ENCODE data around the gene RNF19B.

Gene RNF19B

DNA sequence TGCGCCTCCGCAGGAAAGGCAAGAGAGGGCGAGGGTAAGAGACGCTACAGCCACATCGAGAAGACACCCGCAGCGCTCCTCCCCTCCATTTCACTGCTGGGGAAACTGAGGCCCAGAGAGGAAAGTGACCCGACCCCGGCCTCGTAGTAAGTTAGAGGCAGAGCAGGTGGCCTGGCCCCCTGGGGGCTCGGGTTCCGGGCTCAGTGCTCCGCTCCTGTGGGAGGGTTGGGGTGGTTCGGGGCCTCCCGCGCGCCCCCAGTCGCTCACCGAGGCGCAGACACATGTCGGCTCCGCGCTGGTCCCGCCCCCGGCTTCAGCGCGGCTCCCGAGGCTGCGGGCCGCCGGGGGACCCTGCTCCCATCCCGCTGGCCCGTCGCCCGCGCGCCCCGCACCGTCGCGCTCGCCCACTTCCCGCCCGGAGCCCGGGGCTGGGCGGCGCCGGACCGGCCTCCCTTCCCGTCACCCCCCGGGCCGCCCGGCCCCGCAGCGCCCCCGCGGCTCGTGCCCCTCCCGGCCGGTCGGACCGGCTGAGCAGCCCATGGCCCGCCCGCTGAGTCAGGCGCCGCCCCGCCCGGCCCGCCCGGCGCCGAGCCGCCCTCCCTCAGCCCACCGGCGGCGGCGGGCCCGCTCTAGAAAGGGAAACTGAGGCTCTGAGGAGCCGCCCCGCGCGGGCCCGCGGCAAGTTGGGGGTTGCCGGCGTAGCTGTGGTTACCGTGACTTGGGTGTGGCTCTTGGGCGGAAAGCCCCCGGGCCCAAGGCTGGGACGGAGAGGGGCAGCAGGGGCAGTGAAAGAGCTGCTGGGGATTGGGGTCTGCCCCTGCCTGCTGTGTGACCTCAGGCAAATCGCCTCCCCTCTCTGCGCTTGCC is 63.4 kb downstream of the RNF19B start, which contains the start of gene TMEM54:
TSS of gene TMEM54 (minus strand) at position 434 of the 867 bp plus-strand sequence. CDS start at position 283, 151 bp downstream.
- no peak for DNase-seq

DNA sequence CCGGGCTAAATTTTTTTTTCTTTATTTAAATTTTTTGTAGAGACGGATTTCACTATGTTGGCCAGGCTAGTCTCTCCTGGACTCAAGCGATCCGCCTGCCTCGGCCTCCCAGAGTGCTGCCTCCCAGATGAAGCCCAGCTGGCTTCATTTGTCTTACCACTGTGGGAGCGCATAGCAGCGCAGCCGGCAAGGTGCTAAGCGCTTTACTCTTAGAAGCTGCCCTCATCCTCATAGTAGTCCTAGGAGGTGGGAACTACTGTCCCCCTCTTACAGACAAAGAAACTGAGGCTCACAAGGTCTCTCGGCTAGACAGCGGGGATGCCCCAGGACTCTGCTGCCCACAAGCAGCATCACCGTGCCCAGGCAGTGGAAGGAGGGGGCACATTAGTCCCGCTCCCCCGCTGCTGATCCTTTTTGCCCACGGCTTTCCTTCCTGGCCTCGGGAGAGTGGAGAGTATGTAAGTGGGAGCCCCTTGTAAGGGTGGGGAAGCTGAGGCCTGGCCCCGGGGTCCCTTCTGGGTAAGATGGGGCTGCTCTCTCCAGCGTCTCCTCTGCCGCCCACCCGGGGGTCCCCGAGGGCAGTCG is 64.1 kb downstream of the RNF19B start:
- no peak for DNase-seq

- DNase-seq = no peak
Measured at GRCh38 chr1:32899586-32900296, 64.9 kb downstream of the RNF19B start.

- DNase-seq = no peak
Measured at GRCh38 chr1:32898958-32899357, 65.7 kb downstream of the RNF19B start.

DNA sequence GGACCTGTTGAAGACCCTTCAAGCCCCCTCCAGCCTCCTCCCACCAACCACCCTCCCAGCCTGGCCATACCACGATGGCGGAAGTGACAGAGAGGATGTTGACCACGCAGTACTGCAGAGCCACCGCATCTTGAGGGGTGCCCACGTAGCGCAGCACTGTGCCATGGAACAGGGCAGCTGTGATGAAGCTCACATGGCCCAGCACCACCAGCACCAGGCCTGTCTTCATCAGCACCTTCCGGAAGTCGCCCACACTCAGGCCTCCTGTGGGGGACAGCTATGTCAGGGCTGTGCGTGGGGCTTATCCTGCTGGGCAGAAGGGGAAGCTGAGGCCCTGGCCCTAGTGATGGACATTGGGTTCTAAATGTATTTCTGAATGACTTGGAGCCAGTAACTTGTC is 66.6 kb downstream of the RNF19B start:
- no peak for DNase-seq

DNA sequence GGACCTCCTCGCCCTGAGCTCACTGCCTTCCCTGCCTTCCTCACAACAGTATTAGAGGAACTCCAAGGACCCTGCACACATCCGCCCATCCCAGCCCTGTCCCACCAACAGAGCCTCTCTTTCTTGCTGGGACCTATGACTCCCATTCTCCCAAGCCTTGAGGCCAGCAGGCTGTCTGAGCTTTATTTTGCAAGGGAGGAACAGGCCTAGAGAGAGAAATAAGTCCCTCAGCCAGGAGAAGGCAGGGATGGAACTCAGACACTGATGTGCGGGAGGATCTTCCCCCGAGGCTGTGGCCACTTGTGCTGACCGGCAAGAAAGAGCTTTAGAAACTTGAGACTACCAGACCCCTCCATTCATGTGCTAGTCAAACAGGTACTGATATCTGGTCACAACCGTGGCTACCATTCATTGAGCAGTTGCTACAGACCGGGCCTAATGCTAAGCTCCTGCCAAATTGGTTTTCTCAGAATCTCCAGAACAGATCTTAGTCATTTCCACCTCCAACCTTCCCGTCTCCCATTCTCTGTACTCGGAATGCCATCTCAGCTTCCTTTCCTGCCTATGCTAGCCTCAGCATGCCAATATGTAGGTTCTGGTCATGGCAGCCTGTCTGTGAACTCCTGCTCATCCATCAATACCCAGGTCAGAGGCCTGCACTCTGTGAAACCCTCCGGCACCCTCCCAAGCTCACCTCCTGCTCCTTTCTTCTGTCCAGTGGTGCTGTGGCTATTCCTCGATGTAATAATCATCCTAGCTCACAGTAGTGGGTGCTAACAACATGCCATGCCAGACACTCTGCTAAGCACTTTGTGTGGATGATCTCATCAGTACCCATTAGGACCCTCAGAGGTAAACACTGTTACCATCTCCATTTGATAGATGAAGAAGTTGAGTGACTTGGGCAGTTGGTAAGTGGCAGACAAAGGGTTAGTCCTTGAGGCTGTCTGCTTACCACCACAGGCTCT is 67.2 kb downstream of the RNF19B start:
- no peak for DNase-seq

DNA sequence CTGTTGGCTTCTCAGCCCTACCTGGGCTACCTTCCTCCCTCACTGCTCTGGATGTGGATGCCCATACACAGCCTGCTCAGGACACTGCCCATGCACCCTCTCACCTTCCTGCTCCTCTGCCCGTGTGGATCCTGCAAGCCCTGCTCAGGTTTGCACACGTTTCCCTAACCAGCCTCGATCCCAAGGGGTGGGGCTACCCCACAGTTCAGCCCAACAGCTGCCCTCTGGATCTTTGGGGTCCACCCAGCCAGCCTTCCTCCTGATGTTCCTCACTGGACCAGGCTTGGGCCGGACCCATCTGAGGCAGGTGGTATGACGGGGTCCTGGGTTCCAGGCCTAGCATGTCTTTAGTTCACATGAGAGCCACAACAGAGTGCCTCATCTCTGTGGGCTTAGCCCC is 68.2 kb downstream of the RNF19B start:
- no peak for DNase-seq

DNA sequence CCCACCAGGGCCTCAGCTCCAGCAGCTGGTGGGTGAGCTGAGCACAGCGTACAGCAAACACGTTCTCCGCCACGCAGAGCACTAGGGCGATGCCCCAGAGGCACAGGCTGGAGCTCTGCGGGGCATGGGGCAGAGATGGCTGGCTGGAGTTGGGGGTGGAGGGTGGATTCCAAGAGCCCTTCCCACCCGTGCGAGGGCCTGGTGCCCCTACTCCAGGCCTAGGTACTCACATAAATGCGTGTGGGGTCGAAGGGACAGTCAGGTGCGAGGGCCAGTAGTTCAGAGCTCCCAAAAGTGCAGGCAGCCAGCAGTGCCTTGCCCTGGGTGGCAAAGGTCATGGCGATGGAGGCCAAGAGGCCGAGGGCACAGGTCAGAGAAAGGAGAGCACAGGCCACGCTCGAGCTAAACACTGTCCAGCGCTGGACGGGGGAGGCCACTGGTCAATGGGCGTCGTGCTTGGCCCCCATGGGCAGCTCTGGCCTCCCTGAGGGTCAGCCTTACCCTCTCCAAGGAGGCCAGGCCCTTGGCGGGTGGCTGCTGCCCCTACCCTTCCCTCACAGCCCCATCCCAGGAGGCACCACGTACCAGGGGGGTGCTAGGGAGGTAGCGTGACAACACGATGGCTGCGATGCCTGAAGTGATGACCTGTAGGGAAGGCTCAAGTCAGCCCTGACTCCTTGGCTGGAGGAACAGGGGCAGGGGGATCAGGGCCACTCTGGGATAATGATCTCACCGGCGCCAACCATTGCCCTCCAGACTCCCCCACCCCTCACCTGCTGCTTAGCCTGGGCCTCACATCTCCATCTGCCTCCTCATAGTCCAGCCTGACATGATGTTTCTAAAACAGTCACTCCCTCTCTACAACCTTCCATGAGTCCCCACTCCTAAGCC is 69.0 kb downstream of the RNF19B start:
- no peak for DNase-seq

GRCh38 chr1:32894681-32895080 is 69.9 kb downstream of the RNF19B start:
- no peak for DNase-seq

DNA sequence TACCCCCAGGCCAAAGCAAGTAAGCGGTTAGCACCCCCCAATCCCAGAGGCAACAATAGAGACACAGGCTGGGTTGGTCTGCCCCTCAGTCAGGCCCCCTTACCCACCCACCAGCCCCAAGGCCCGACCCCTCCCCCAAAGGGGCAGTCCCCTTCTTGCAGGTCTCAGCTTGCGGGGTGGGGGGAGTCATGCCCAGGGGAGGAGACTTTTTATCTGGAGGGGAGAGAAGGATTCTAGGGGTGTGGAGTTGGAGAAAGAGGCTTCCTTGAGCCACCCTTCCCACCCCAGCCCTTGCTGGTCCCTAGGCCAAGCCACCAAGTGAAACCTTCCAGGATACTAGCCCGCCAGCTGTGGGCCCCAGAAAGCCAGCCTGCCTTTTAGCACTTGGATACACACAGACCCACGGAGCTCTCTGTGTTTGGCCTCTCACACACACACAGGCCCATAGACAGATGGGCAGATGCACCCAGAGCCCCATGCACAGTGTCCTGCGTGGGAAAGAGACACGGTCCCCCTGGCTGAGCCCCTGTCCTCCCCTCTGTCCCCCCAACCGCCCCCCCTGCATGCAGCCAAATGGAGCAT is 70.5 kb downstream of the RNF19B start:
- DNase-seq = no peak

- DNase-seq = no peak
Measured at GRCh38 chr1:32893198-32894018, 71.2 kb downstream of the RNF19B start.

DNA sequence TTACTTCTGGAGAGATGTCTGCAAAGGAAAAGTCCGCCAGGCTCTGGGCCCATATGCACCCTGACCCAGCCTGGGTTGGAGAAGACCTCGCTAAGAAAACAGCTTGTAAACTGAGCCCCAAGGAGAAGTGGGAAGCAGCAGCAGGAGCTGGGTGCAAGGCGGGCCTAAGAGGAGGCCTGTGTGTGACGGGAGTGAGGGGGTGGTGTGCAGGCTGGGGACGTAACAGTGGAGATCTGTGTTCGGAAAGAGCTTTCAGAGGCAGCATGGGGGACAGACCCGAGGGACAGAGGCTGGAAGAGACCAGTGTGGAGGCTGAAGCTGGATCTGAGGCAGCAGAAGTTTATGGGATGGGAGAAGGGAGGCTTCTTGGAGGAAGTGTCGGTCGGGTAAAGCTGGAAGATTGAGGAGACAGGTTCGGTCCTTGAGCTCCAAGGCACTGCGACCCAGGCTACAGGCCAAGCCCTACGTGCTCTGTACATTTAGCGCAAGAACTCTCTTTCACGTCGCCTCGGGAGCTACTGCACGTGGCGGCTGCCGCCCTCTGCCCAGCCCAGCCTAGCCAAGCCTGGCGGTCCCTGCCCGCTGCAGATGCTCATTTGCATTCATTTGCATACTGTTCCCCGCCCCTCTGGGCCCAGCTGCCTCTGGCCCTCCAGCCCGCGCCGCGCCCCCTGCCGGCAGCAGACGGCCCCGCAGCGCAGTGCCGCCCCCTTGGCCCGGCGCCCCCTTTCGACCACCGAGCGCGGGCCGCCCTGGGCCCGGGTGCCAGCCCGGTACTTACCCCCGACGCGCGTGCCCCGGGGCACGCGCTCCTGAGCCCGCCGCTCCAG is 72.0 kb downstream of the RNF19B start:
- DNase-seq = no peak

- DNase-seq = no peak
Measured at GRCh38 chr1:32891630-32892029, 73.0 kb downstream of the RNF19B start.

DNA sequence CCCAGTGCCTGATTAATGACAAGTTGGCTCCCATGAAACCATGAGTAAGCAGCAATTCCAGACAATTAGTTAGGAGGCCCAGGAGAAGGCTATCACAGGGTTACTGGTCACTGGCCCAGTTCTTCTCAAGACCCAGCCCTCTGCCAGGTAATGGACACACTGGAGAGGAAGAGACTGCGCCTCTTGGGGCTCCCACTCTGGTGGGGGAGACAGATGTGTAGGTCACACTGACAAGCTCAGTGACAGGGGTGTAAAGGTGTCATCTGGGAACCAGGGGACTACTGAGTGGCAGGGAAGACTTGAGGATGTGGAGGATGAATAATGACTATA is 73.4 kb downstream of the RNF19B start:
- no peak for DNase-seq

- DNase-seq = no peak
Measured at GRCh38 chr1:32890516-32891240, 73.9 kb downstream of the RNF19B start.

DNA sequence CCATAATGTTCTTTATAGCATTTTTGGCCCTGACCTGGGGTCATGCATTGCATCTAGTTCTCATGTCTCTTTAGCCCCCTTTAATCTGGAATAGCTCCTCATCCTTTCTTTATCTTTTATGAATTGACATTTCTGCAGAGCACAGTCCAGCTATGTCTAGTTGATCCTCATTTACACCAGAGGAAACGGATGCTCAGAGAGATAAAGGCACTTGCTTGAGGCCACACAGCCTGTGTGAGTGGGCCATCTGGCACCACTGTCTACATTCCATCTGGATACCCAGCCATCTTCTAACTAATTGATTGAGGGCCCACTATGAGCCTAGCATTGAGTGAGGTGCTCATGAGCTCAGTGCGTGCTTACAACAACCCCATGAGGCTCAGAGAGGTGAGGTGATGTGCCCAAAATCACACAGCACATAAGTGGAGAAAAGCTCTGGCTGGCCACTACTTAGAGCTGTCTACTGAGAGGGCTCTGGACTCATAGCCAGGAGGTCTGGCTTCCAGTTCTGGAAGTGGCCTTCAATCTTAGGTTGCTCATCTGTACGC is 74.8 kb downstream of the RNF19B start:
- DNase-seq = no peak

- DNase-seq = no peak
Measured at GRCh38 chr1:32888677-32889420, 75.8 kb downstream of the RNF19B start.

GRCh38 chr1:32888134-32888533 is 76.5 kb downstream of the RNF19B start:
- no peak for DNase-seq

Data from activated naive CD4-positive, alpha-beta T cell (primary cell).